Right hindlimb (tissue), 1 donor: Measurements from ENCODE around the gene KRT2.

Experiments
- DNase-seq: peaks from one replicate; pipeline ENCODE4 v3.0.0-alpha.2; 2018

The KRT2 gene

DNA sequence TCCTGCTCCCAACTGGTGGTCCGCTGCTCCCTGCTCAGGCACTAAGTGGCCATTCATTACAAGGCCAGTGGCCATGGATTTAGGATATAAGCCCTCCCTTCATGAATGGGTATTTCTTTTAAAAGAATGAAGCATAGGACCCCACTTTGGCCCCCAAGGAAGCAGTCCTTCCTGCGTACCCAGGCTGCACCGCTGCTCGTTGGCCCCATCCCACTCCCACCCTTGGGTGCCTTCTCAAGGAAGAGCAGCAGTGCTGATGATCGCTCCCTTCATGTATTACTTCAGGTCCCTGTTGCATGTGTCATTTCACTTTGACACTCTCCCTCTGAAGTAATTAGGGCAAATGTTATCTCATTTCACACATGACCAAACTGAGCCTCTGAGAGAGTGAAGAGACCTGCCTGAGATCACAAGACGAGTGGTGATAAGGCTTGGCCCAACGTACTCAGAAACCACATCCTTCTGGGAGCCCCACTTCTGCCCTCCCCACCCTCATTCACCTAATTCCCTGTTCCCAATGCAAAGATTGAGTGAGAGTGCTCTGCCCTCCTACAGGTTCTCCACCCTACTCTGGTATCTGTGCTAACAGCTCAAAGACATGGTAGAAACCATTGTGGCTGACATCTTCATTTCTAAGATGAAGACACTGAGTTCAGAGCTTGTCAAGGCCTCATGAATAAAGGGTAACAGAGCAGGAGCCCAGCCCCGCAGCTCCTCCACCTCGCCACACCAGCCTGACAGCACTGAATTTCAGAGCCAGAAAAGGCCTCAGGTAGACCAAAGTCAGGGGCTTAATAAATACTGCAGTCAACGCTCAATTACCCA, 10.3 kb upstream of the KRT2 start:
- DNase-seq: no peak

DNA sequence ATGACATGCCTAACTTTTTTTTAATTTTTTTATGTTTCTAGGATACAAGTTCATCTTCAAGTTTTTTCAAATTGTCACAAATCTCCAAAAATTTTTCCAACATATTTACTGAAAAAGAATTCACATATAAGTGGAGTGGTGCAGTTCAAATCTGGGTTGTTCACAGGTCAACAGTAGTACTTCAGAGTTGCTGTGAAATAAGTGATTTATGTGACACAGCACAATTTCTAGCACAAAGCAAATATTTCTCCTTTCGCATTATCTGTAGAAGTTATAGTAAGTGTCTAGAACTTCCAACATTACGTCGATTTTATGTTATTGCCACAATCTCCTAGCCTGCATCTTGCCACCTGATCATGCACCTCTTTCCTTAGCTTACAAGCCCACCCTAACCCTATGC, 9.7 kb upstream of the KRT2 start:
- DNase-seq: no peak

DNA sequence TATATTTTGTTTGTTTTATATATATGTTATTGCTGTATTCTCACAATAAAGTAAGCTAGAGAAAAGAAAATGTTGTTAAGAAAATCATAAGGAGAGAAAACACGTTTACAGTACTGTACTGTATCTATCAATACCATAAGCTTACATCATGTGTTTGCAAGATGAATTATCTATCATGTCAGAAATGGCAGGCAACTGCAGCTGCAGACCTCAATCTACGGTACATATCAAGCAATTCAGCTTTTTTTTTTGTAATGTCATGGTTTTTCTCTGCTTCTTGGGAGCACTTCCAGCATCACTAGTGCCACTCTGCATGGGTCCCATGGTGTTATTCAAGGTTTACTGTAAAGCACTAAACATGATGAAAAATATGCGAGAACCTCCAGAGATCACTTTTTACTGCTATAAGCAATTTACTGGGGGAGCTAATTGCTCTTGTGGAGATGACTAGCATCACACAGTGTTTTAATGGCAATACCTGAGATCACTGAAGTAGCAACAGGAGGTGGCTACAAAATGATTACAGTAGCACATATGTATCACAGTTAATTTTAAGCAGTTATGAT, 9.0 kb upstream of the KRT2 start:
- DNase-seq: no peak

DNA sequence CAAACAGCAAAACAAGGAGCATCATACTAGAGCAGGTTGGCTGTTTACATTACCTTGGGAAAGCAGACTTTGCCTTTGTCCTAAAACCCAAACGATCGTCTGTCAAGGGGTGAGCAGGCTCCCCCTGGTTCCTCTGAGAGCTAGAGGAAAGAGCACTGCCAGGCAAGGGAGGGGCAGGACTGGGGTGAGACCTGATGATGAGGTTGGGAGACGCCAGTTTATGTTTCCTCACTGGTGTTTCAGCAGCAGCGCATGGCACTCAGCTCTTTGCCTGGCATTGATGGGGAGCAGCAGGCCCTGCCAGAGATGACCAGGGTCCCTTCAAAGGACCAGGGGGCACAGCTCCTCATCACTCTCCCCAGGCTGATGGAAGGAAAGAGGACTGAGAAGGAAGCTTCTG, 7.9 kb upstream of the KRT2 start:
- no peak for DNase-seq

DNA sequence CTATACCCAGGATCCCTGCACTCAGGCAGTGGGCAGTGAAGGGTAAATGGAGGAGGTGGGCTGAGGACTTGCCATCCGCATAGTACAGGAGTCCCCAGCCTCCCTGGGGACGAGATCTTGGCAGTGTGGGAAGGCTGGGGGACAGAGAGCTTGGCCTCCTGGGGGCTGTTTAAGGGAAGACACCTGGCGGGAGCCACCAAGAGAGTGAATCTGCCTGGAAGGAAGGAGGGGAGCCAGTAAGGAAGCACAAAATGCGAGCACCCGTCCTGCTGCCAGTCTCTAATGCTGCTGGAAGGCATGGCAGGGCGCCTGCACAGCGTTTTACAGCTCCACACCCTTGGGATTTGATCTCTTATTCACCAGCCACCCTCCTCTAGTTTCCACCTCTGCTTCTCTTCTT, 7.4 kb upstream of the KRT2 start:
- DNase-seq: no peak

DNA sequence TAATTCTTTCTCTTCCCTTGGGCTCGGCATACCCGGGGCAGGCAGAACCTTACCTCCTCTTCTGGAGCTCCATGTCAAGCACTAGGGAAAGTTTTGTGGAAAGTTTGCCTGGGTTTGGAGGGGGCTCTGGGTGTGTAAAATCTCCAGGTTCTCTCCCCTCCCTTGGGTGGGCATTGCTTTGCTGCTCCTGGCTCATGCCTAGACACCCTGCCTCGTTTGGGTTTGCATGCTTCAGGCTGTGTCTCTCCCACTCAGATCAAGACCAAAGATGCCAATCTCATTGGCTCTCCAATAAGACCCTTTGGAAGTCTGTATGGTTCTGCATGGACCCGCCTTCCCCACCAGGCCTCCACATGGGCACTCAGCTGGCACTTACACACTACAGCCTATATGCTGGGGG, 6.2 kb upstream of the KRT2 start:
- DNase-seq: no peak

DNA sequence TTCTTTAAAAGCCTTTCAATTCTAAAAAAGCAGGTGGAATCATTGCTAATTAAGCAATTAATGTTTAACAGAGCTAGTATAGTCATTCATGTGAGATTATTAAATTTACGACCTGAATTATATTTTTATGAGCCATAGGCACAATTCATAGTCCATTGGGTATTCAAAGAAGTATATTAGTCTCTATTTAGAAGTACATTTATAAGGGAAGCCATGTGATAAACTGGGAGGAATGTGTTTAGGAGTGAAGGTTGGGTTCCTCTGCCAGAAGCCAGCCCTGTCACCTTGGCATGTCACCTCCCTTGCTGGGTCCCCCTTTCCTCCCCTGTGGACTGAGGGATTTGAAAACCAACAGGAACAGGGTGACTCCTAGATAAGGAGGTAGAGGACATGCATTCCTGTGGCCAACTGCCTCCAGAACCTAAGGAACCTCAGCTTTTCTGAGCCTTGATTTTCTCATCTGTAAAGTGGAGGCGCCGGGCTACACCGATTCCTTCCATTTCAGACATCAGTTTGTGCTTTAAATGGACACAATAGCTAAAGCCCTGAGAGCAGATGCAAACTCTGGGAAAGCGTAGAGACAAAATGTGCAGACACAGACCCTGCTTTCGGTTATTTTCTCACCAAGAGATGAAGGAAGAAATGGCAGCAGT, 5.4 kb upstream of the KRT2 start:
- DNase-seq: no peak

DNA sequence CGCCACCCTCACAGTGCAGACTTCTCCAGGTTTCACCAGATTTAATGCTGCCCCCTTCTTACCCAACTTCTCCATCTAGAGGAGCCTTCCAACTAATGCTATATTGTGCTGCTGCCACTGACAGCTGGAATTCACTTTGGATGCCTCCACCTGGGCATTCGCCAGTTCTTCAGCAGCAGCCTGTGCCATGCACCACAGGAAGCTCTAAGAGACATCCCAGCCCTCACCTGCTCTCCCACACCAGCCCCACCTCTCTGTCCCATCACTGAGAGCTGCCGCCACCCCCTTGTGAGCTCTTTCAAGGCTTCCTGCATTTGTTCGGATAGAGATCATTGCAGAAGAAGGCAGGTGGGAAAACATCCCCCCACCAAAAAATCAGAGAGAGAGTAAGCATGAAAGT, 4.6 kb upstream of the KRT2 start:
- no peak for DNase-seq

DNA sequence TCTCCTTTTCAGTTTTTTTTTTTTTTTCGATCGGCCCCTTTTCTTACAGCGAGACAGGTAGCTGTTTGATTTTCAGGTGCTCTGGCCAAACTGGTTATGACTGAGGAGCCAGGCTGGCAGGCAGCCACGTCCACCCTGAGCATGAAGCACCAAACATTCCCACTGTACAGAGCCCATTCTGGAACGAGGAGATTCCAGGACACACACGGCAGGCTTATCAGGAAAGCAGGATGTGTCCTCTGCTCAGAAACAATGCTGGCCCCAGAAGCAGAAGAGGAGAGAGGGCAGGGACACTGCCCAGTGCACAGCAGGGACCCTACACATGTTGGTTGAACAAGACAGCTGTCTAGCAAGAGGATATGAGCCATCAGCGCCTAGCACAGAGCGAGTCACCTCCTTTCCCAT, 3.7 kb upstream of the KRT2 start:
- no peak for DNase-seq

DNA sequence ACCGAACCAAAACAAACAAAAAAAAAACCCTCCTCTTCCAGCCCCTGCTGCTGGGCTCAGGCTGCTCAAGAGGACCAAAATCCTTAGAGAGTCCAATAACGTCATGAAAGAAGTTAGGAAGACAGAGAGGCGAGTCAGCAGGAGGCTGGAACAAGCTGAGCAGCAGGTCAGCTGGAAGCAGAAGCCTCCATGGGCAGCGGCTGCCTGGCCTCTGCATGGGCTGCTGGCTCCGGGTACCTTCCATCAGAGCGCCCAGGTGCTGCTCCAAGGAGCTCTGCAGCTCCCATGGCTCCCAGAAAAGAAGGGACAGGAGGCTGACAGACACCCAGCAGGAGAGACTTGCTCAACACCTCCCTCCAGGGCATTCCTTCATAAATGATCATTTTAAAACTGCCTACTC, 3.2 kb upstream of the KRT2 start:
- no peak for DNase-seq

DNA sequence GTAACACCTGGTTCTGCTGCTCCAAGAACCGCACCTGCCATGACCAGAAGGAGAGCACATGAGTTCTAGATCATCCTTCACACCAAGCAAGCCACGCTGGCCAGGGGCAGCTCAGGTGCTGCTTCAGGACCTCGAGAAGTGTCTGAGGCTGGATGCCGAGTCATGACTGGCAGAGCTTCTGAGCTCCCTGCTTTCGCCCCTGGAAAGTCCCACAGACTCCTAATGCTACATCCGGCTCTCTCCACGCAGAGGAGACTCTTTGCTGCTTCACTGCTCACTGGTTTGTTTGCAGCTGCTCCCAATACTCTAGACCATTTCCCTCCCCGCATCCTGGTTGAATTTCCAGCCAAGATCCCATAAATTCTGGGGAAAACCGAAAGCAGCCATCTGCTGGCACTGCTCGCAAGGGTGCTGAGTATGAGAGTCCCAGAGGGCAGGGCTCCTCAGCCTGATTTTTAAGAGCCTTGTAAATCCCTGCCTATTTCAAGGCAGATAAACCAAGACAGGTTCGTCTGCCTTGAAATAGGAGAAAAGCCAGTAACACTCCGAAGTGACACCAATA, 1.4 kb downstream of the KRT2 start:
- DNase-seq: peak; percentile 31

DNA sequence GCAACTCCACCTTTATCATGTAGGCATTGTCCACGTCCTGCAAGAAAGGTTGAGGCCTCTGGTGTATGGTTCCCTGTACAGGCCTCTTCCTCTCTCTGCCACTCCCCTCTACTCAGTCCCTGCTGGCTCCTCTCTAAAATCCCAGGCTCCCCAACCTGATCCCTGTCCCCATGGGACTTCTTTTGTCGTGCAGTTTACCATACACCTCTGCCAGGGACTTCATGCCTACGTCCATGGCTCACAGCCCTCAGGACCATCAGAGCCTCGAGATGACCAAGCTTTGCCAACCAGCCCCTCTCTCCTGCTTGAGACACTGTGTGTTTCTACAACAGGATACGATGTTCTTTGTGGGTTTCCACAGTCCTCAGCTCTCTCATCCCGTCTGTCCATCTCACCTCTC, 2.9 kb downstream of the KRT2 start:
- DNase-seq: no peak

DNA sequence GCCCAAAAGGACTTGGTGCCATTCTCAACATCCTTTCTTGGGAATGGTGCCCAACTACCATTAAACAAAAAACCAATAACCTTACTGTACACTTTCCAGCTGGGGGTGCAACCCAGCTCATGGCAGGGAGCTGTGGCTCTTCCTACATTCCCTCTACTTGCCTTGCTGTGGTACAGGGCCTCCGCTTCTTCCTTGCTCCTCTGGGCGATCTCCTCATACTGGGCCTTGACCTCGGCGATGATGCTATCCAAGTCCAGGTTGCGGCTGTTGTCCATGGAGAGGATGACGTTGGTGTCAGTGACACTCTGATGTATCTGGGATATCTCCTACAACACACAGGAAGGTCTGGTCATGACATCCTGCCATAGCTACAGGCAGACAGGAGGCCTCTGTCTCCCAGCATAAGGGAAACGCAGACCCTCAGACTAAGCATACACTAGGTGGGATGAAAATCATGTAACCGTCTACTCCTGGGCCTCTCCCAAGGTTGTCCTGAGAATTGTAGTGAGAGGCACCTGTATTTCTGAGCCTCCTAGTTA, 3.9 kb downstream of the KRT2 start:
- no peak for DNase-seq

DNA sequence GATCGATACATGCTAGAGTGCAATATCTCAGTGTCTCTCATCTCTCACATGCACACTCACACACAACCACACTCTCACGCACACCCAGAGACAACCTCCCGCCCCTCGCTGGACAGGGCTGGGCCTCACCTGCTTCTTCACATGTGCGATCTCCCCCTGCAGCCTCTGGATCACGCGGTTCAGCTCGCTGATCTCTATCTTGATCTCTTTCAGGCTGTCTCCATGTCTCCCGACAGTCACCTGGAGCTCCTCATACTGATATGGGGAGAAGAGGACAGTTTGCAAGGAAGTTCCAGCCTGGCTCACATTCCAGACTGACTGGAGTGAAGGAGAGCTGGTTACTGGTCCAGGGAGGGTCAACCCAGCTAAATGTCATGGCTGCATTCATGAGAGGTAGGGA, 4.4 kb downstream of the KRT2 start:
- DNase-seq: no peak

DNA sequence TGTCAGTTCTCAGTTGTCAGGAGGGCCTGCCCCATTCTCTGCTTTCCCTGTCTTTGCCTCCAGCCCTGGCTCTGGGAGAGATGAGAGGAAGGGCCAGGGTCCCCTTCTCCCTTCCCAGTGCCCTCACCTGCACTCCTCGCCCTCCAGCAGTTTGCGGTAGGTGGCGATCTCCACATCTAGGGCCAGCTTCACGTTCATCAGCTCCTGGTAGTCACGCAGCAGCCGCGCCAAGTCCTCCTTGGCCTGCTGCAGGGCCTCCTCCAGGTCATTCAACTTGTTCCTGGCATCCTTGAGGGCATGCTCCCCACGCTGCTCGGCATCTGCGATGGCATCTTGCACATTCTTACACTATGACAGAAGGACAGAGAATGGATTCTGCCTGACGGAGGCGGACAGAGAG, 5.4 kb downstream of the KRT2 start:
- DNase-seq: no peak

DNA sequence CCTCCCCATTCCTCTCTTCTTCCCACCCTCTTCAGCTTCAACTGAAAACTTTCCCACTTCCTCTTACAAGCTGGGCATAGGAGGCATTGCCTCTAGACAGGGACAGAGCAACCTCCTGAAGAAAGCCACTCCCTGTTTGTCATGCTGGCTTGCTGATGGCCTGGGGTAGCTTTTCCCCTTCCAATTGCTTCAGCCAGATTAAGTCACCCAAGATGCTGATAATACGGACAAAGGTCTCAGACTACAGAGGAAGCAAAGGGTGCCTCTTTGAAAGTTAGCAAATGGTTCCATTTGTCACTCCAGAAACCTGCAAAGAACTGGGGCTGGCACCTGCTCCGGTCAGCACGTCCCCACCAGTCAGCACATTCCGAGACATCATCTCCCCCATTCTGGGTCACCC, 6.0 kb downstream of the KRT2 start:
- no peak for DNase-seq

DNA sequence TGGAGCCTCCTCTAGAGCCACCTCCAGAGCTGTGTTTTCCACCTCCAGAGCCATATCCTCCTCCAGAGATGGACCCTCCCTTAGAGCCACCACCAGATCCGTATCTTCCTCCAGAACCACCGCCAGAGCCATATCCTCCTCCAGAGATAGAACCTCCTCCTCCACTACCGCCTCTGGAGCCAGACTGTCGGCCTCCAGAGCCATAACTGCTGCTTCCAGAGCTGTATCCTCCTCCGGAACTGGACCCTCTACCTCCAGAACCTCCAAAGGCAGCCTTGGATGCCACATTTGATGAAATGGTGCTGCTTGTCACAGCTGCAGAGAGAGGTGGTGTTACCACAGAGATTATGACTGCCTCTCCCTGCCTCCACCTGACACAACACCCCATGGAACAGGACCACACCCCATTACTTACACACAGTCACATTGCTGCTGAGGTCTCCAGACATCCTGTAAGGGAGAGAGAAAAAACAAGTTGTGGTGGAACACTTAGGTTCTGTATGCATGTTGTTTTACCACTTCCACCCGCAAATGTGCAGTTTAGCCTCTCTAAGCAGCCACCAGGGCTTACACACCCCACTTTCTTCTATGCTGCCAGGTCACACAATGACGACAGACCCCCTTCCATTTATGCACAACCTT, 6.8 kb downstream of the KRT2 start:
- DNase-seq: no peak

DNA sequence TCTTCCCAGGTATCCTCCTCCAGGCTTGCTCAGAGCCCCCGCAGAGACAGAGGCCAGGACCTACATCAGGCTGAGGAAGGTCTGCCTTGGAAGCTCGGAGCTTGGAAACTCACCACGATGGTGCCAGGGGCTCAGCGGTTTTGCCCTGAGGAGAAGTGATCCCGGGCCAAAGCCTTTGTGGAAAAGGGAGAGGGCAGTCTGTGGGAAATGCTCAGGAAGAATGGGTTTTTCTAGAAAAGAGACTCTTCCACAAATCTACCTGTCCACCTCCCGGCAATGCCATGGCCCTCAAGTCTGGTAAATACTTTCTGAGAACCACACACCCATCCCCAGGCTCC, 8.0 kb downstream of the KRT2 start:
- no peak for DNase-seq

DNA sequence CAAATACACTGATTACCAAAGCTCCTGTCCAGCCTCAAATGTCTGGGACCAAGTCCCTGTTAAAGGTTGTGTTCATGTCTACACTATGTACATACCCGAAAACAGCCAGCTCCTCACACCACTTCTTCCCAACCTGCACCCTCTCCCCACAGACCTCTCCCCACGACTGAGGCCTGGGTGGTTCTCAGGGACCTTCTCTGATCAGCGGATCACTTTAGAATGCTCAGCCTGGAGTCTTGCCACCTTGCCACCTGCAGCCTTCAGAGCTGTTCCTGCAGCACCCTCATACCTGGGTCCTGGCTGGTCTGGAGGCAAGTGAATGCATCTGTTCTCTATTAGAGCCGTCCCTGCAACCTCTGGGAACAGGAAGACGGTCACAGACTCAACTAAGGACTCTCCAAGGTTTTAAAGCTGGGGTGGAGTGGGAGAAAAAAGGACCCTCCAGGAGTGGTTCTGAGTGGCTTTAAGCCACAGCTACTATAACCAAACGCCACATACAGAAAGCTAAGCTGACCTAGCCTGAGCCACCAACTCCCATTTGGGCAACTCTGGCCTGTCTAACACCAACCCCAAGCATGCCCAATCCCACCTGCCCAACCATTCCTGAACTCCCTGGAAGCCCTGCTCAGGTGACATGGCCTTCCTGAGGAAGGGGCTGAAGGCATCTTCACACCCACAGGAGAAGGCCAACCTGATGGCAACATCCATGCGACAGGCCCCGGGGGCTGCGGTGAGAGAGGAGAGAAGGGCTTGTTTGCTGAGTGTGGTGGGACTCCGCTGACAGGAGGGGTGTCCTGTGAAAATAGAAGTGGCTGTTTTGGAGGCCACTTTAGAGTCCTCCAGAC, 8.6 kb downstream of the KRT2 start:
- no peak for DNase-seq

DNA sequence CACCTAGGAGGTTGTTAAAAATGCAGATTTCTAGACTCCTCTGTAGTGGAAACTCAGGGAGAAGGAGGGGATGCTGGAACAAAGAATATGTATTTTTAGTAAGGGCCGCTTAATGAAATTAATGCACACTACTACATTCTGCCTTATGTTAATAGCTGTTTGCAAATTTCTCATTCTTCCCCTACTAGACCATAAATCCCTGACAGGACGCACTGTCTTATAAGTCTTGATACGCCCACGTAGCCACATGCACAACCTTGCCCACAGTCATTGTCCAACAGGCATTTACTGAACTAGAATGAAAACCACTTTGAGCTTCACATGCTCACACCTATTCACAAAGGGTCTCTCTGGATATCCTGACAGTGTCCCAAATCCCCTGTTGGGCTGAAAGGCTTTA, 10.5 kb downstream of the KRT2 start:
- no peak for DNase-seq

DNA sequence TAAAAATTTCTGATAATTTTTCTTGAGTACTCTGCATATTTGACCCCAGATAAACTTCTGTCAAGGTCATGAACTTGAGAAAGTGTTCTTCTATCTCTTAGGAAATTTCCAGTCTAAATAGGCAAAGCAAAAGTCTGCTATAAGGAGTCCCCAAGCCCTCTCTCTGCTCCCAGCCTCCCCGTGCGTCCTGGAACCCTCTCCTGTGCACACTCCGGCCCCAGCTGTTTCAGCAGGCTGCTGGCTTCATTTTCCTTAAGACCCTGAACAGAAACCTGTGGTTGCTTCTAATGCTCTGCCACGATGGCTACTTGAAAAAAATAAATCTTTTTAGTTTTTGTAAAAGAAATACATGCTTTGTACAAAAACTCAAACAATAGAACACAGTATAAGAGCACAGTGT, 14.7 kb downstream of the KRT2 start:
- DNase-seq: no peak

DNA sequence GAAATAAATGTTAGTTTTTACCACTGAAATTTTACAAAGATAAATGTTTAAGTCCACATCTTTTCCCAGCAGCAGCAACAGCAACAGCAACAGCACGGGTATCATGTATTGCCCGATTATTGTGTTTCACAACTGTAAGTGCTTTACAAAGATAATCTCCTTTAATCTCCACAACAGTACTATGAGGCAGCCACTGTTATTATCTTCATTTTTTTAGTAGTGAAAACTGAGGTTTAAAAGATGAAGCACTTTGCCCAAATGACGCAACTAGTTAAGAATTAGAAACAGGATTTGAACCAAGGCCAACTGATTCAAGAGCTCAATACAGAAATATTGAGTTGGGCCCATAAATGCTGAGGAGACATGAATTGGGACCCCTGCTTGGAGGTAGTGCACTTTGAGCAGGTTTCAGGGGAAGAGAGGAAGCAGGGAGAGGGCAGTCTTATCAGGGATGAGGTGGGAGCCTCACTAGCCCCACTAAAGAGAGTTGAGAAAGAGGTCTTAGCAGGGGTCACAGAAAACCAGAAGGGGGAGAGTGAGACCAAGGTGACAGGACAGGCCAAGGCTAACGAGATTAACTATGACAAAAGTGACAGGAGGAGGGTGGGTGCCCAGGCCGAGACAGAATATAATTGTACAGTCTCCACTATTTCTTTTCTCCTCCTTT, 15.3 kb downstream of the KRT2 start:
- DNase-seq: no peak
